K562 (cell line): ENCODE measurements around the gene PLEKHH3. TPM values are rescaled to one million over a fixed set of nuclear protein-coding genes. Genes with fewer than 3 reads are reported as not detected.

ENCODE experiments used
- ATAC-seq: fragments of 200-7000 bp; cut with Tn5 transposase; 3 replicates; pipeline ENCODE4 v1.9.1; 2020; ENCODE audit warnings: moderate library complexity
- BruUV-seq: library from RNA; stranded (reverse); fragments of 400-500 nt; replicated peaks from 2 replicates; lab custom pipeline; 2021; lab: Mats Ljungman, UMichigan
- CTCF ChIA-PET: fragments of 300-600 bp; formaldehyde crosslinking; extraction: SDS; loops from one replicate; lab custom pipeline; 2021; ENCODE audit warnings: low intra/inter-chr PET ratio; lab: Yijun Ruan, JAX
- POLR2A ChIA-PET: fragments of 300-600, 350-650 bp; sonication (Branson Sonifier 250); formaldehyde crosslinking; extraction: SDS; loops from one replicate; lab custom pipeline; 2021; ENCODE audit warnings: antibody characterized with exemption, inconsistent platforms; lab: Yijun Ruan, JAX
- DNase-seq, 4 experiments: peaks; one replicate each; pipeline versions ENCODE4 v3.0.0 to v3.0.0-alpha.2; 2011 to 2018; ENCODE audit warnings: low spot score in 3 of 4, mixed read lengths in 3 of 4; ENCODE audit errors: extremely low read depth in 1 of 4
- FAIRE-seq: peaks from 2 replicates; lab custom pipeline; 2011; peaks lifted over from hg19 to GRCh38; lab: Jason Lieb, UNC
- H2AFZ ChIP-seq: 2 replicates; pipeline ENCODE4 v1.6.0; 2011; ENCODE audit warnings: low read depth, low read length, control low read depth, inconsistent platforms
- H3K27ac ChIP-seq: fragments of 200-600 bp; 3 replicates; pipeline ENCODE4 v1.8.0; 2011; ENCODE audit warnings: low read depth, mild to moderate bottlenecking, control low read depth, inconsistent platforms, low read length, moderate library complexity, mixed read lengths; ENCODE audit errors: extremely low read depth
- H3K27me3 ChIP-seq, 2 experiments: fragments of 300-600 bp in 1 of 2; 2 replicates in 1 of 2; 3 replicates in 1 of 2; pipeline versions ENCODE4 v1.6.0 to v1.8.0; 2011; ENCODE audit warnings: inconsistent platforms in 2 of 2, low read length in 2 of 2, mild to moderate bottlenecking in 1 of 2, mixed read lengths in 1 of 2, moderate library complexity in 1 of 2; ENCODE audit not compliant: control insufficient read depth in 2 of 2, insufficient read depth in 2 of 2
- H3K36me3 ChIP-seq: fragments of 300-600 bp; 3 replicates; pipeline ENCODE4 v1.8.0; 2011; ENCODE audit warnings: mild to moderate bottlenecking, low read length, inconsistent platforms; ENCODE audit not compliant: control insufficient read depth, insufficient read depth
- H3K4me1 ChIP-seq, 2 experiments: fragments of 200-600 bp in 1 of 2; replicated peaks in 1 of 2; 2 replicates in 1 of 2; 3 replicates in 1 of 2; pipeline versions ENCODE4 v1.5.1 to v1.8.0; 2011; ENCODE audit warnings: inconsistent platforms in 2 of 2, low read length in 2 of 2, mild to moderate bottlenecking in 1 of 2, mixed read lengths in 1 of 2, moderate library complexity in 1 of 2; ENCODE audit not compliant: control insufficient read depth in 2 of 2, insufficient read depth in 2 of 2
- H3K4me2 ChIP-seq: 2 replicates; pipeline ENCODE4 v1.6.1; 2011; ENCODE audit warnings: low read length, control low read depth, inconsistent platforms, mixed read lengths; ENCODE audit not compliant: insufficient read depth
- H3K4me3 ChIP-seq: fragments of 200-600 bp; sonication (generic), shearing (Covaris generic); 2 replicates; pipeline ENCODE4 v1.5.1; 2016; ENCODE audit warnings: control low read depth, inconsistent platforms
- H3K79me2 ChIP-seq: fragments of 200-600 bp; 3 replicates; pipeline ENCODE4 v1.8.0; 2011; ENCODE audit warnings: low read length, inconsistent platforms; ENCODE audit not compliant: control insufficient read depth, insufficient read depth
- H3K9ac ChIP-seq, 2 experiments: 2 replicates each; pipeline versions ENCODE4 v1.6.0 to v1.6.1; 2011; ENCODE audit warnings: low read depth in 2 of 2, low read length in 2 of 2, control low read depth in 1 of 2, inconsistent platforms in 1 of 2, mild to moderate bottlenecking in 1 of 2, mixed read lengths in 1 of 2; ENCODE audit not compliant: insufficient read depth in 1 of 2
- H3K9me1 ChIP-seq: one replicate; pipeline ENCODE4 v1.6.0; 2011; ENCODE audit warnings: inconsistent platforms, mild to moderate bottlenecking, low read length, moderate library complexity; ENCODE audit not compliant: control insufficient read depth, insufficient read depth
- H3K9me3 ChIP-seq: replicated peaks from 2 replicates; pipeline ENCODE4 v1.5.1; 2011; ENCODE audit warnings: low read depth, low read length, inconsistent platforms; ENCODE audit not compliant: control insufficient read depth, insufficient read depth
- H4K20me1 ChIP-seq: replicated peaks from 2 replicates; pipeline ENCODE4 v1.6.1; 2011; ENCODE audit warnings: low read length, inconsistent platforms, mixed read lengths; ENCODE audit not compliant: control insufficient read depth, insufficient read depth
- IRF2 ChIP-seq: sonication (generic); formaldehyde crosslinking; IDR thresholded peaks from 2 replicates; pipeline ENCODE4 v1.8.1; 2022; ENCODE audit warnings: mild to moderate bottlenecking, missing genetic modification reagents
- NRF1 ChIP-seq, 2 experiments: fragments of 450-650 bp; IDR thresholded peaks in 1 of 2; conservative IDR thresholded peaks in 1 of 2; 2 replicates each; pipeline ENCODE4 v1.6.1; 2014; ENCODE audit warnings: mild to moderate bottlenecking in 2 of 2
- RBFOX2 ChIP-seq: fragments of 200-400 bp; formaldehyde crosslinking; IDR thresholded peaks from 2 replicates; pipeline ENCODE4 v1.6.1; 2017; ENCODE audit warnings: low read depth, mild to moderate bottlenecking, low read length, moderate library complexity
- RHOXF2B ChIP-seq: fragments of 250-450 bp; sonication (Bioruptor Pico); conservative IDR thresholded peaks from 2 replicates; pipeline ENCODE4 v1.5.1; 2021
- XRCC3 ChIP-seq: fragments of 450-650 bp; IDR thresholded peaks from 2 replicates; pipeline ENCODE4 v1.6.1; 2017; ENCODE audit warnings: mild to moderate bottlenecking, moderate library complexity
- ZBTB33 ChIP-seq: sonication (generic); formaldehyde crosslinking; IDR thresholded peaks from 2 replicates; pipeline ENCODE4 v1.8.1; 2023; ENCODE audit warnings: mild to moderate bottlenecking, missing genetic modification reagents
- ZNF639 ChIP-seq, 2 experiments: fragments of 200-800 bp in 1 of 2; sonication (Bioruptor generic) in 1 of 2; sonication (generic) in 1 of 2; formaldehyde crosslinking in 1 of 2; IDR thresholded peaks in 1 of 2; conservative IDR thresholded peaks in 1 of 2; 2 replicates each; pipeline versions ENCODE4 v1.5.0 to v1.6.1; 2016 to 2020; ENCODE audit warnings: missing compliant biosample characterization in 1 of 2, missing genetic modification characterization in 1 of 2, missing genetic modification reagents in 1 of 2
- WGBS: fragments of 100-300 bp; shearing (Covaris generic); methylation state at CpG from one replicate; pipeline ENCODE4 v1.1.6; 2016; ENCODE audit warnings: low coverage, mixed read lengths; ENCODE audit not compliant: insufficient coverage; ENCODE audit errors: missing lambda C conversion rate; 5-methylcytosine and 5-hydroxymethylcytosine counted together
- in situ Hi-C: fragments of 300-500 bp; cut with MboI; formaldehyde crosslinking; loops from 4 replicates; pipeline ENCODE4 v1.15.0; 2018; ENCODE audit warnings: inconsistent platforms, mixed read lengths
- intact Hi-C: fragments of 100-400 bp; cut with micrococcal nuclease; formaldehyde crosslinking; loops from 2 replicates; pipeline ENCODE4 v1.14.2; 2022
- polyA plus RNA-seq, 8 experiments: library from polyadenylated mRNA; depleted of rRNA in 4 of 8; stranded (reverse) in 5 of 8; unstranded in 3 of 8; fragments of >200 nt; fragmentation: Nextera tagmentation in 2 of 8; fragmentation: Illumina TruSeq in 1 of 8; extraction: Ambion mirVana in 2 of 8; extraction: Trizol in 1 of 8; gene quantifications; 2 replicates each; pipeline versions ENCODE4 v1.2.1 to v1.2.3, GENCODE V29; 2011 to 2014; ENCODE audit warnings: inconsistent platforms in 1 of 8, missing spikeins in 1 of 8
- total RNA-seq, 7 experiments: library from RNA; depleted of rRNA in 6 of 7; stranded (reverse); fragments of >200 nt in 6 of 7; fragmentation: Illumina TruSeq in 2 of 7; extraction: Trizol in 2 of 7; gene quantifications; 2 replicates each; pipeline versions ENCODE4 v1.2.1 to v1.2.3, GENCODE V29; 2011 to 2021; ENCODE audit warnings: low replicate concordance in 1 of 7

PLEKHH3 gene
- total and polyA plus RNA-seq, 9 of the 15 experiments (the other 6 are each of a cell fraction or from before 2014, with no cell fraction given) = 0.58 to 34.5 (median 5.0) TPM

- FAIRE-seq = no peak
- Histone ChIP-seq H2AFZ (no peak overlapping the region), H3K27ac (no peak overlapping the region), H3K9me3 (no peaks in the 10 kb centered on the region), H3K9me1 (no peaks in the 10 kb centered on the region), H3K4me3 (no peak overlapping the region), H3K4me1 (peaks cover 22 to 74% of the 10 kb centered on the region in 2 experiments), H3K79me2 (peaks cover 5% of the 10 kb centered on the region; the same call in 2 of the 3 replicates), H3K27me3 (no peaks in the 10 kb centered on the region), H3K36me3 (no peaks in the 10 kb centered on the region), H4K20me1 (no peaks in the 10 kb centered on the region), H3K4me2 (no peak overlapping the region), H3K9ac (0 out of 4 replicates have a peak overlapping the region, but pooled peaks of 1 of the 2 experiments have one; percentile 29)
- no peak for ATAC-seq
- intact Hi-C loops = no loop called here
- TF ChIP-seq NRF1 (conservative IDR thresholded peaks at IDR 0.05 in 1 of 2, IDR thresholded peaks at IDR 0.05 in 1 of 2) = peak in 1 of 2 experiments; percentile 9; a peak in 1 of 4 replicates
- peak; percentile 40; the same call in 1 of the 2 replicates for TF ChIP-seq ZBTB33
- TF ChIP-seq IRF2 (CRISPR knock-in tag) = no peak
- TF ChIP-seq ZNF639 (CRISPR knock-in tag; conservative IDR thresholded peaks at IDR 0.05 in 1 of 2, IDR thresholded peaks at IDR 0.05 in 1 of 2) = no peak
- 0 out of 2 replicates have a peak, but pooled peaks have one; percentile 19 for TF ChIP-seq RBFOX2
- TF ChIP-seq XRCC3 = no peak
- TF ChIP-seq RHOXF2B (CRISPR knock-in tag) = no peak
- 63% methylated on average over 15 of the region's 34 CpGs for WGBS
- DNase-seq = no peak
- ChIA-PET CTCF (no interaction called here), POLR2A (interaction anchor here (1.0 kb wide), 3 partner anchors 9 to 90 kb away, joined by 4 to 5 read pairs (median 4); partner anchors contain the start of gene VPS25)
- BruUV-seq = no TSS peak
- in situ Hi-C loops = no loop called here
Measured at GRCh38 chr17:42682722-42683403, 6.1 kb upstream of the PLEKHH3 start.
